ENCODE results near the gene POLR2A. TPM values are rescaled to one million over a fixed set of nuclear protein-coding genes. Genes with fewer than 3 reads are reported as not detected.

POLR2A gene
- total RNA-seq, 1 donor from 2014 or later, result 148 TPM

GRCh38 chr17:7476494-7476893, 7.7 kb upstream of the POLR2A start:
- H3K27ac Mint-ChIP-seq (ENCODE audit: unreplicated experiment), result peak overlapping the region; percentile 92
- H3K4me3 Mint-ChIP-seq (ENCODE audit: unreplicated experiment), result no peak overlapping the region
- peaks cover 46% of the 10 kb centered on the region for H3K4me1 Mint-ChIP-seq (ENCODE audit: unreplicated experiment)
- H3K27me3 Mint-ChIP-seq (ENCODE audit: unreplicated experiment), result no peaks in the 10 kb centered on the region
- H3K9me3 Mint-ChIP-seq (ENCODE audit: unreplicated experiment), result no peaks in the 10 kb centered on the region
- no peak for DNase-seq (ENCODE audit: extremely low spot score, unreplicated experiment)
- TF ChIP-seq, protein P1, sequence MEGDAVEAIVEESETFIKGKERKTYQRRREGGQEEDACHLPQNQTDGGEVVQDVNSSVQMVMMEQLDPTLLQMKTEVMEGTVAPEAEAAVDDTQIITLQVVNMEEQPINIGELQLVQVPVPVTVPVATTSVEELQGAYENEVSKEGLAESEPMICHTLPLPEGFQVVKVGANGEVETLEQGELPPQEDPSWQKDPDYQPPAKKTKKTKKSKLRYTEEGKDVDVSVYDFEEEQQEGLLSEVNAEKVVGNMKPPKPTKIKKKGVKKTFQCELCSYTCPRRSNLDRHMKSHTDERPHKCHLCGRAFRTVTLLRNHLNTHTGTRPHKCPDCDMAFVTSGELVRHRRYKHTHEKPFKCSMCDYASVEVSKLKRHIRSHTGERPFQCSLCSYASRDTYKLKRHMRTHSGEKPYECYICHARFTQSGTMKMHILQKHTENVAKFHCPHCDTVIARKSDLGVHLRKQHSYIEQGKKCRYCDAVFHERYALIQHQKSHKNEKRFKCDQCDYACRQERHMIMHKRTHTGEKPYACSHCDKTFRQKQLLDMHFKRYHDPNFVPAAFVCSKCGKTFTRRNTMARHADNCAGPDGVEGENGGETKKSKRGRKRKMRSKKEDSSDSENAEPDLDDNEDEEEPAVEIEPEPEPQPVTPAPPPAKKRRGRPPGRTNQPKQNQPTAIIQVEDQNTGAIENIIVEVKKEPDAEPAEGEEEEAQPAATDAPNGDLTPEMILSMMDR (IDR thresholded peaks at IDR 0.05), result no peak
- H3K36me3 Mint-ChIP-seq (ENCODE audit: unreplicated experiment), result peaks cover 4% of the 10 kb centered on the region

- Mint-ChIP-seq H3K27ac (ENCODE audit: unreplicated experiment) (peak overlapping the region; percentile 92), H3K4me3 (ENCODE audit: unreplicated experiment) (peak overlapping the region; percentile 79), H3K36me3 (ENCODE audit: unreplicated experiment) (peaks cover 4% of the 10 kb centered on the region), H3K9me3 (ENCODE audit: unreplicated experiment) (no peaks in the 10 kb centered on the region), H3K4me1 (ENCODE audit: unreplicated experiment) (peaks cover 45% of the 10 kb centered on the region), H3K27me3 (ENCODE audit: unreplicated experiment) (no peaks in the 10 kb centered on the region)
- TF ChIP-seq, protein P1 (IDR thresholded peaks at IDR 0.05), result no peak
- DNase-seq (ENCODE audit: extremely low spot score, unreplicated experiment), result no peak
Measured at GRCh38 chr17:7476951-7477350, 7.2 kb upstream of the POLR2A start.

- peaks cover 48% of the 10 kb centered on the region for H3K4me1 Mint-ChIP-seq (ENCODE audit: unreplicated experiment)
- H3K4me3 Mint-ChIP-seq (ENCODE audit: unreplicated experiment), result peak overlapping the region; percentile 79
- no peaks in the 10 kb centered on the region for H3K9me3 Mint-ChIP-seq (ENCODE audit: unreplicated experiment)
- H3K27ac Mint-ChIP-seq (ENCODE audit: unreplicated experiment), result peak overlapping the region; percentile 92
- no peaks in the 10 kb centered on the region for H3K27me3 Mint-ChIP-seq (ENCODE audit: unreplicated experiment)
- DNase-seq (ENCODE audit: extremely low spot score, unreplicated experiment), result no peak
- TF ChIP-seq, protein P1 (IDR thresholded peaks at IDR 0.05), result no peak
- peaks cover 4% of the 10 kb centered on the region for H3K36me3 Mint-ChIP-seq (ENCODE audit: unreplicated experiment)
Measured at GRCh38 chr17:7477392-7478275, 6.5 kb upstream of the POLR2A start.

DNA sequence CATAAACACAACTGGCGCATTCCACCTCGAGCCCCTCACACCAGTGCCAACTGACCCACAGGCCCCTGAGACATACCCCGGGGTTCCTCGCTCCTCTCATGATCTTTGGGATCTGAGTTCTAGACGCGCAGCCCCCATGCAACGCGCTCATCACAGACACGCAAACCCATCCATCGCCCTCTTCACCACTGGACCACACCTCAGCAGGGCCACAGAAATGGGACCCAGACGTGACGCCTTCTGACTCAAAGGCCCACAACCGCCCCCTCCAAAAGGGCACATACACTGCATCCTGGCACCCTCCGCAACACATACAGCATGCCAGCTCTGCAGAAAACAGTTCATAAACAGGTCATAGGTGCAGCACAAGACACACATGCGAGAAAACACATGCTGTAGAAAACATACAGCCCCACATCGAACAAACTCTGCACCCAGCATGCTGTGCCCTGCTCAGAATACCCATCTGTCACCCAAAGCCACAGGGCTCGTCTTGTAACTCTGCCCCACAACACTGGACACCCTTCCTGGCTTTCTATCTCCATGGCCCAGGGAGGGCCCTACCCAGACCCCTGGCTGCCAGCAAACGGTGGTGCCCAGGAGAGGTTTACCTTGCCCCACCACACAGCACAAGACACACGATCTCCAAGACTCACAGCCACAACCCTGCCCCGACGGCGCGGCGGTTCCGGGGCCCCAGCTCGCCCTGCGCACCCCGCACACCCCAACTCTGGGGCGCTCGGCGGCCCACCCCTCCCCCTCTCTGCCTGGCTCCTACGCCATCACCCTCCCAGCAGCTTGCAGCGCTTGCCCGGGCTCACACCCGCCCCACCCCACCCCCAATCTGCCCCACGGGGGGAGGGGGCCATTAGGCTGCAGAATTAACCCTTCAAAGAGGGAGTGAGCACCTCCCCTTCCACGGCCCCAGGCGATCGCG, 5.6 kb upstream of the POLR2A start:
- DNase-seq (ENCODE audit: extremely low spot score, unreplicated experiment), result no peak
- peaks cover 4% of the 10 kb centered on the region for H3K36me3 Mint-ChIP-seq (ENCODE audit: unreplicated experiment)
- H3K9me3 Mint-ChIP-seq (ENCODE audit: unreplicated experiment), result no peaks in the 10 kb centered on the region
- H3K27ac Mint-ChIP-seq (ENCODE audit: unreplicated experiment), result peak overlapping the region; percentile 92
- TF ChIP-seq, protein P1 (IDR thresholded peaks at IDR 0.05), result no peak
- no peaks in the 10 kb centered on the region for H3K27me3 Mint-ChIP-seq (ENCODE audit: unreplicated experiment)
- H3K4me3 Mint-ChIP-seq (ENCODE audit: unreplicated experiment), result peak overlapping the region; percentile 79
- peaks cover 57% of the 10 kb centered on the region for H3K4me1 Mint-ChIP-seq (ENCODE audit: unreplicated experiment)
